Hepatic stellate cell (primary cell): ENCODE measurements around the gene BICC1.

ENCODE experiments used
- DNase-seq: peaks from one replicate; pipeline ENCODE4 v3.0.0; 2011; ENCODE audit warnings: low spot score

BICC1 gene

GRCh38 chr10:58820861-58821751 lies 308.4 kb downstream of the BICC1 start:
- peak; percentile 5 for DNase-seq

GRCh38 chr10:58821752-58822056 lies 309.0 kb downstream of the BICC1 start:
- DNase-seq = no peak

GRCh38 chr10:58823983-58824382 lies 311.3 kb downstream of the BICC1 start:
- no peak for DNase-seq

- no peak for DNase-seq
Measured at GRCh38 chr10:58824396-58824795, 311.7 kb downstream of the BICC1 start.

GRCh38 chr10:58826694-58827093 lies 314.0 kb downstream of the BICC1 start:
- DNase-seq = no peak

GRCh38 chr10:58827381-58827780 lies 314.7 kb downstream of the BICC1 start:
- DNase-seq = no peak

GRCh38 chr10:58829839-58830238 lies 317.2 kb downstream of the BICC1 start:
- no peak for DNase-seq

GRCh38 chr10:58830697-58831096 lies 318.0 kb downstream of the BICC1 start:
- no peak for DNase-seq

GRCh38 chr10:58833771-58834561 lies 321.3 kb downstream of the BICC1 start:
- DNase-seq = no peak

GRCh38 chr10:58836176-58836700 lies 323.6 kb downstream of the BICC1 start:
- no peak for DNase-seq

- no peak for DNase-seq
Measured at GRCh38 chr10:58836991-58837575, 324.4 kb downstream of the BICC1 start.

GRCh38 chr10:58837826-58838225 lies 325.2 kb downstream of the BICC1 start:
- no peak for DNase-seq

GRCh38 chr10:58838561-58839208 lies 326.0 kb downstream of the BICC1 start:
- no peak for DNase-seq

GRCh38 chr10:58839771-58840170 lies 327.1 kb downstream of the BICC1 start:
- no peak for DNase-seq

- DNase-seq = no peak
Measured at GRCh38 chr10:58840840-58841435, 328.3 kb downstream of the BICC1 start.

- DNase-seq = no peak
Measured at GRCh38 chr10:58842860-58843376, 330.2 kb downstream of the BICC1 start.

- no peak for DNase-seq
Measured at GRCh38 chr10:58843760-58844159, 331.1 kb downstream of the BICC1 start.

- DNase-seq = no peak
Measured at GRCh38 chr10:58844680-58845079, 332.0 kb downstream of the BICC1 start.

GRCh38 chr10:58846856-58847255 lies 334.2 kb downstream of the BICC1 start:
- DNase-seq = no peak

- DNase-seq = no peak
Measured at GRCh38 chr10:58851606-58852005, 338.9 kb downstream of the BICC1 start.

- no peak for DNase-seq
Measured at GRCh38 chr10:58853668-58854067, 341.0 kb downstream of the BICC1 start.

- DNase-seq = no peak
Measured at GRCh38 chr10:58854811-58855210, 342.1 kb downstream of the BICC1 start.
